H1 (cell line): ENCODE measurements around the gene SHC3. TPM values are rescaled to one million over a fixed set of nuclear protein-coding genes. Genes with fewer than 3 reads are reported as not detected.

Experiments
- CBX8 ChIP-seq: fragments of 300-800, 300-1000 bp; sonication (generic); IDR thresholded peaks from 2 replicates; pipeline ENCODE4 v1.7.1; 2016; ENCODE audit warnings: low read depth, low read length, borderline replicate concordance
- CHD7 ChIP-seq: fragments of 300-600 bp; sonication (generic); IDR thresholded peaks from 2 replicates; pipeline ENCODE4 v1.7.1; 2012; ENCODE audit warnings: low read length, moderate library complexity, mild to moderate bottlenecking, inconsistent platforms; ENCODE audit not compliant: insufficient replicate concordance
- CTCF ChIP-seq, 3 experiments: IDR thresholded peaks; 1 replicate in 2 of 3; 2 replicates in 1 of 3; pipeline versions ENCODE4 v1.5.1 to v1.6.1; 2011; ENCODE audit warnings: low read length in 3 of 3, mild to moderate bottlenecking in 3 of 3, inconsistent platforms in 2 of 3, low read depth in 1 of 3, moderate library complexity in 1 of 3; ENCODE audit not compliant: insufficient read depth in 1 of 3; ENCODE audit errors: control extremely low read depth in 1 of 3
- EGR1 ChIP-seq: IDR thresholded peaks from 2 replicates; pipeline ENCODE4 v1.6.1; 2011; ENCODE audit warnings: low read depth, low read length, borderline replicate concordance
- JUN ChIP-seq: IDR thresholded peaks from 2 replicates; pipeline ENCODE4 v1.6.1; 2011; ENCODE audit warnings: low read depth, mild to moderate bottlenecking, improper control_type of control experiment, low read length
- MAFK ChIP-seq: IDR thresholded peaks from 2 replicates; pipeline ENCODE4 v1.6.1; 2012; ENCODE audit warnings: low read depth, mild to moderate bottlenecking, improper control_type of control experiment, low read length
- ZNF274 ChIP-seq: IDR thresholded peaks from 2 replicates; pipeline ENCODE4 v1.7.0; 2012; ENCODE audit warnings: low read length, borderline replicate concordance; ENCODE audit errors: extremely low read depth
- polyA plus RNA-seq, 7 experiments: library from polyadenylated mRNA; depleted of rRNA in 3 of 7; stranded (reverse) in 5 of 7; unstranded in 2 of 7; fragments of >200 nt in 5 of 7; fragments of 200-250 nt in 2 of 7; gene quantifications; 1 replicate in 5 of 7; 2 replicates in 1 of 7; 4 replicates in 1 of 7; pipeline versions ENCODE4 v1.2.1 to v1.2.3, GENCODE V29; 2011 to 2013; ENCODE audit warnings: missing spikeins in 2 of 7, mixed read lengths in 2 of 7
- total RNA-seq: library from RNA; stranded (reverse); fragmentation: NEBNext Ultra II Directional; extraction: Animal tissue kit (Norgen Biotek cat#: 25700); gene quantifications from 2 replicates; pipeline ENCODE4 v1.2.1, GENCODE V29; 2021
- TF ChIP-seq, protein P1 (sequence below): IDR thresholded peaks from 2 replicates; pipeline ENCODE4 v1.6.1; 2011; ENCODE audit warnings: low read length, improper control_type of control experiment

SHC3 gene
- total and polyA plus RNA-seq, 2 of the 8 experiments (the other 6 are each of a cell fraction or from before 2014, with no cell fraction given) = 1.4 to 7.1 TPM

DNA sequence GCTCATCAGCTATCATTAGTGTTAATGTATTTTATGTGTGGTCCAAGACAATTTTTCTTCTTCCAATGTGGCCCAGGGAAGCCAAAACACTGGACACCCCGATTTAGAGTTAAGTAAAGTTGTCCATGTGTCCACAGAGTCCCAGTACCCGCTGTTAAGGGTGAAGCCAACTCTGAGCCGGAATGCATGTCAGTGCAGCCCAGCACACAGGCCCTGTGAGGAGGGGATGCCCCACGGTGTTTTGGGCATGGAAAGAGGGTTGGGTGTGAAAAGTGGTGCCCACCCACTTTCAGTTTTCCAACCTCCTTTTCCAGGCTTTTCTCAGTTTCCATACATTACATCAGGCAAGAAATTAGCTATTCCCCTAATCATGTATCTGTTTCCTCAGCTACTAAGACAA is 24.4 kb downstream of the SHC3 start (continued):
- no peak for TF ChIP-seq CHD7
- TF ChIP-seq EGR1 = no peak
- TF ChIP-seq, protein P1, sequence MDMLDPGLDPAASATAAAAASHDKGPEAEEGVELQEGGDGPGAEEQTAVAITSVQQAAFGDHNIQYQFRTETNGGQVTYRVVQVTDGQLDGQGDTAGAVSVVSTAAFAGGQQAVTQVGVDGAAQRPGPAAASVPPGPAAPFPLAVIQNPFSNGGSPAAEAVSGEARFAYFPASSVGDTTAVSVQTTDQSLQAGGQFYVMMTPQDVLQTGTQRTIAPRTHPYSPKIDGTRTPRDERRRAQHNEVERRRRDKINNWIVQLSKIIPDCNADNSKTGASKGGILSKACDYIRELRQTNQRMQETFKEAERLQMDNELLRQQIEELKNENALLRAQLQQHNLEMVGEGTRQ = no peak
- TF ChIP-seq CTCF (IDR thresholded peaks at IDR 0.05; ENCODE audit: control extremely low read depth in 1 of 3, insufficient read depth in 1 of 3, low read depth in 1 of 3, low read length in 3 of 3) = no peak
- no peak for TF ChIP-seq MAFK
- TF ChIP-seq CBX8 = no peak
- TF ChIP-seq ZNF274 = no peak
- no peak for TF ChIP-seq JUN
